ENCODE results near the gene C22orf42.
"Not testable (repeated sequence)": the region's sequence is repeated elsewhere in the genome, so short reads cannot be mapped to it uniquely, and the experiment has no call there.

DNA sequence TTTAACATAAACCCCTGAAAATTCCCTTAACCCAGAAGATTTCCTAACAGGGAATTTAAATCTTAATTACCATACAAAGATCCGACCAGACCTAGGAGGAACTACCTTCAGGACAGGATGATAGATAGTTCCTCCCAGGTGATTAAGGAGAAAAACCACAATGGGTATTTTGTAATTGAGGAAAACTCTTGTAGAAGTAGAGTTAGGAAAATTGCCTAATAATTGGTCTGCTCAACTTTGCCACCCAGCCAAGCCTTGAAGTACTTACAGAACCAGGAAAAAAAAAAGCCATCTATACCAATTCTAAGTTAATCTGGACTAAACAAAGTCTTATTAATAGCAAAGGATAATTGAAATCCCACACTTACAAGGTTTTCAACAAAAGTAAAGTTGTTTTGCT lies 20.5 kb downstream of the C22orf42 start:
- TF ChIP-seq, protein P1, sequence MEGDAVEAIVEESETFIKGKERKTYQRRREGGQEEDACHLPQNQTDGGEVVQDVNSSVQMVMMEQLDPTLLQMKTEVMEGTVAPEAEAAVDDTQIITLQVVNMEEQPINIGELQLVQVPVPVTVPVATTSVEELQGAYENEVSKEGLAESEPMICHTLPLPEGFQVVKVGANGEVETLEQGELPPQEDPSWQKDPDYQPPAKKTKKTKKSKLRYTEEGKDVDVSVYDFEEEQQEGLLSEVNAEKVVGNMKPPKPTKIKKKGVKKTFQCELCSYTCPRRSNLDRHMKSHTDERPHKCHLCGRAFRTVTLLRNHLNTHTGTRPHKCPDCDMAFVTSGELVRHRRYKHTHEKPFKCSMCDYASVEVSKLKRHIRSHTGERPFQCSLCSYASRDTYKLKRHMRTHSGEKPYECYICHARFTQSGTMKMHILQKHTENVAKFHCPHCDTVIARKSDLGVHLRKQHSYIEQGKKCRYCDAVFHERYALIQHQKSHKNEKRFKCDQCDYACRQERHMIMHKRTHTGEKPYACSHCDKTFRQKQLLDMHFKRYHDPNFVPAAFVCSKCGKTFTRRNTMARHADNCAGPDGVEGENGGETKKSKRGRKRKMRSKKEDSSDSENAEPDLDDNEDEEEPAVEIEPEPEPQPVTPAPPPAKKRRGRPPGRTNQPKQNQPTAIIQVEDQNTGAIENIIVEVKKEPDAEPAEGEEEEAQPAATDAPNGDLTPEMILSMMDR (conservative IDR thresholded peaks at IDR 0.05) = not testable (repeated sequence)
- TF ChIP-seq ZFX (IDR thresholded peaks at IDR 0.05) = not testable (repeated sequence)

All from C4-2B (cell line).